Measurements from ENCODE around the gene ATPAF1.

DNA sequence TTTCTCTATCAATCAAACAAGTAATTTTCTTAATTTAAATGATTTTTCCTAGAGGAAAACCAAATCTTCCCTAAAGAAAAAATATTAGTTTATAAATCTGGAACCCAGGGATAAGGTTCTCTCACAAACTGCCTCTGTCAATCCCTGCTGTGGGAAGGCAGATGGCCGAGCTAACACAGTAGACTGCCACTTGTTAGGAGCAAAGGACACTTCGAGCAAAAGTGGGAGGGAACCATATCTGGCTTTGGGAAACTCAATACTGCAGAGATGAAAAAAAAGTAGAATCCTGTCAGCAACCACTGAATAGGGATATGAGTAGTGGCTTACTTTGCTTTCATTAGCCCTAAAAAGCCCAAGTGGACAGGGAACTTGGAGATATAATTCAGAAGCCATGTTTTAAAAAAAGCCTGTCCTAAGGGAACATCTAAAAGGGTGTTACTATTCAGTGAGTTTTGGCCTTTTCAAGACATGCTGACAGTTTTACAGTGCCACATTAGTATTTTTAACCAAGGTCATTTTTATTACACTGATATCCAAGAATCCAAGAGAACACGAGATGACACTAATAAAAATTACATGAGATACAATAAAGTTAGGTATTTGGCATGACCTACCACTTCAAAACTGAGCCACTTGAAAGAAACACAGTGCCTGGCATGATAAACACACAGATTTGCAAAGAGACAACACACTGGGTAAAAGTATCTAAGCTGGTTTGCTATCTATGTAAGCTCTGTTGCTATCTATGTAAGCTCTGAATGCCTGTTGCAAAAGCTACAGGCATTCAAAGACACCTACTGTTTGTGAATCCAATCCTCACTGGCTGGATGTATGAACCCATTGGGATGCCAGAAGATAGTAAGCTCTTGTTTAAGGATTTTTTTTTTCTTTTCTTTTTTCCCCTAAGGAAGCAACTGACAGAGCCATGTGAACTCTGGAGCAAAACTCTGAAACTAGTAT, 24.9 kb upstream of the ATPAF1 start:
- TF ChIP-seq, protein P1, sequence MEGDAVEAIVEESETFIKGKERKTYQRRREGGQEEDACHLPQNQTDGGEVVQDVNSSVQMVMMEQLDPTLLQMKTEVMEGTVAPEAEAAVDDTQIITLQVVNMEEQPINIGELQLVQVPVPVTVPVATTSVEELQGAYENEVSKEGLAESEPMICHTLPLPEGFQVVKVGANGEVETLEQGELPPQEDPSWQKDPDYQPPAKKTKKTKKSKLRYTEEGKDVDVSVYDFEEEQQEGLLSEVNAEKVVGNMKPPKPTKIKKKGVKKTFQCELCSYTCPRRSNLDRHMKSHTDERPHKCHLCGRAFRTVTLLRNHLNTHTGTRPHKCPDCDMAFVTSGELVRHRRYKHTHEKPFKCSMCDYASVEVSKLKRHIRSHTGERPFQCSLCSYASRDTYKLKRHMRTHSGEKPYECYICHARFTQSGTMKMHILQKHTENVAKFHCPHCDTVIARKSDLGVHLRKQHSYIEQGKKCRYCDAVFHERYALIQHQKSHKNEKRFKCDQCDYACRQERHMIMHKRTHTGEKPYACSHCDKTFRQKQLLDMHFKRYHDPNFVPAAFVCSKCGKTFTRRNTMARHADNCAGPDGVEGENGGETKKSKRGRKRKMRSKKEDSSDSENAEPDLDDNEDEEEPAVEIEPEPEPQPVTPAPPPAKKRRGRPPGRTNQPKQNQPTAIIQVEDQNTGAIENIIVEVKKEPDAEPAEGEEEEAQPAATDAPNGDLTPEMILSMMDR (IDR thresholded peaks at IDR 0.05; ENCODE audit: low read depth, low read length) = no peak
- no peak for TF ChIP-seq POLR2A (IDR thresholded peaks at IDR 0.05; ENCODE audit: extremely low read depth, insufficient read length)

All from NB4 (cell line).